Endothelial cell of umbilical vein (primary cell): ENCODE data around the gene BRAT1. TPM values are rescaled to one million over a fixed set of nuclear protein-coding genes. Genes with fewer than 3 reads are reported as not detected.
A peak's percentile ranks its signal among the peaks of the same experiment; 100 is the strongest.

ENCODE experiments used
- Bru-seq: library from RNA; stranded (reverse); fragments of 400-500 nt; gene quantifications from one replicate; lab custom pipeline; 2021; lab: Mats Ljungman, UMichigan
- BruChase-seq, 2 experiments: library from RNA; stranded (reverse); fragments of 400-500 nt; gene quantifications; one replicate each; lab custom pipeline; 2021; lab: Mats Ljungman, UMichigan
- BruUV-seq: library from RNA; stranded (reverse); fragments of 400-500 nt; replicated peaks from 2 replicates; lab custom pipeline; 2021; lab: Mats Ljungman, UMichigan
- CTCF ChIA-PET: fragments of 300-600, 350-600 bp; sonication (Branson Sonifier 250); formaldehyde crosslinking; loops from one replicate; lab custom pipeline; 2021; ENCODE audit warnings: antibody characterized with exemption, inconsistent platforms; lab: Charles Lee
- POLR2A ChIA-PET: fragments of 300-600, 350-600 bp; sonication (Branson Sonifier 250); formaldehyde crosslinking; loops from one replicate; lab custom pipeline; 2021; ENCODE audit warnings: antibody characterized with exemption, inconsistent platforms; lab: Charles Lee
- DNase-seq: peaks from one replicate; pipeline ENCODE4 v3.0.0-alpha.2; 2011; ENCODE audit warnings: low read depth, low spot score
- FAIRE-seq: peaks from 2 replicates; lab custom pipeline; 2011; peaks lifted over from hg19 to GRCh38; lab: Jason Lieb, UNC
- H2AFZ ChIP-seq: 2 replicates; pipeline ENCODE4 v1.6.0; 2012; ENCODE audit warnings: low read depth, low read length, control low read depth, inconsistent platforms
- H3K27ac ChIP-seq: 2 replicates; pipeline ENCODE4 v1.5.1; 2011; ENCODE audit warnings: low read depth, mild to moderate bottlenecking, control low read depth, low read length, moderate library complexity; ENCODE audit not compliant: insufficient read depth
- H3K27me3 ChIP-seq, 2 experiments: 2 replicates each; pipeline versions ENCODE4 v1.6.0 to v1.6.1; 2011; ENCODE audit warnings: low read length in 2 of 2, mixed read lengths in 1 of 2; ENCODE audit not compliant: control insufficient read depth in 2 of 2, insufficient read depth in 2 of 2
- H3K36me3 ChIP-seq, 2 experiments: 2 replicates in 1 of 2; 3 replicates in 1 of 2; pipeline ENCODE4 v1.5.1; 2011; ENCODE audit warnings: low read length in 2 of 2, mild to moderate bottlenecking in 1 of 2, moderate library complexity in 1 of 2; ENCODE audit not compliant: control insufficient read depth in 2 of 2, insufficient read depth in 2 of 2; ENCODE audit errors: extremely low read depth in 1 of 2
- H3K4me1 ChIP-seq: 3 replicates; pipeline ENCODE4 v1.5.1; 2011; ENCODE audit warnings: mild to moderate bottlenecking, low read length; ENCODE audit not compliant: control insufficient read depth, insufficient read depth; ENCODE audit errors: extremely low read depth
- H3K4me2 ChIP-seq: 2 replicates; pipeline ENCODE4 v1.6.1; 2011; ENCODE audit warnings: low read length, control low read depth, mixed read lengths; ENCODE audit not compliant: insufficient read depth
- H3K4me3 ChIP-seq, 3 experiments: fragments of 200-600 bp in 1 of 3; sonication (generic), shearing (Covaris generic) in 1 of 3; replicated peaks in 1 of 3; 2 replicates each; pipeline ENCODE4 v1.5.1; 2011 to 2016; ENCODE audit warnings: control low read depth in 3 of 3, low read length in 3 of 3, mild to moderate bottlenecking in 2 of 3, inconsistent platforms in 1 of 3, low read depth in 1 of 3, moderate library complexity in 1 of 3; ENCODE audit not compliant: insufficient read depth in 1 of 3
- H3K79me2 ChIP-seq: 2 replicates; pipeline ENCODE4 v1.6.0; 2012; ENCODE audit warnings: low read length, inconsistent platforms; ENCODE audit not compliant: control insufficient read depth, insufficient read depth
- H3K9ac ChIP-seq: replicated peaks from 2 replicates; pipeline ENCODE3; 2011; ENCODE audit warnings: low read length, control low read depth; ENCODE audit not compliant: insufficient read depth; ENCODE audit errors: extremely low read depth
- H3K9me1 ChIP-seq: replicated peaks from 3 replicates; pipeline ENCODE4 v1.6.0; 2011; ENCODE audit warnings: mild to moderate bottlenecking, low read length; ENCODE audit not compliant: control insufficient read depth, insufficient read depth; ENCODE audit errors: extremely low read depth
- H3K9me3 ChIP-seq: replicated peaks from 2 replicates; pipeline ENCODE4 v1.5.1; 2012; ENCODE audit warnings: low read length, inconsistent platforms; ENCODE audit not compliant: control insufficient read depth, insufficient read depth
- H4K20me1 ChIP-seq: replicated peaks from 2 replicates; pipeline ENCODE3; 2011; ENCODE audit warnings: mild to moderate bottlenecking, low read length; ENCODE audit not compliant: control insufficient read depth, insufficient read depth; ENCODE audit errors: extremely low read depth
- EZH2 ChIP-seq: IDR thresholded peaks from 2 replicates; pipeline ENCODE4 v1.6.1; 2012; ENCODE audit warnings: borderline replicate concordance, low read depth, mild to moderate bottlenecking, moderate library complexity, low read length, inconsistent platforms; ENCODE audit not compliant: severe bottlenecking
- FOS ChIP-seq: IDR thresholded peaks from 2 replicates; pipeline ENCODE4 v1.6.1; 2011; ENCODE audit warnings: mild to moderate bottlenecking, low read length, moderate library complexity, borderline replicate concordance; ENCODE audit not compliant: insufficient read depth
- JUN ChIP-seq: IDR thresholded peaks from 2 replicates; pipeline ENCODE4 v1.6.1; 2011; ENCODE audit warnings: borderline replicate concordance, low read depth; ENCODE audit not compliant: insufficient read length, insufficient read depth
- MYC ChIP-seq: IDR thresholded peaks from one replicate; pipeline ENCODE4 v1.6.1; 2011; ENCODE audit warnings: mild to moderate bottlenecking, low read depth, low read length
- POLR2A ChIP-seq: IDR thresholded peaks from 2 replicates; pipeline ENCODE4 v1.6.1; 2012; ENCODE audit warnings: low read depth, mild to moderate bottlenecking, control low read depth, low read length
- POLR2AphosphoS5 ChIP-seq: IDR thresholded peaks from 2 replicates; pipeline ENCODE4 v1.6.1; 2012; ENCODE audit warnings: low read depth, mild to moderate bottlenecking, control low read depth, low read length, moderate library complexity; ENCODE audit not compliant: insufficient read depth
- dilution Hi-C: fragments of 300-500 bp; cut with MboI; formaldehyde crosslinking; loops from one replicate; pipeline ENCODE4 v1.15.0; 2019; ENCODE audit warnings: low sequenced_read_pairs; ENCODE audit not compliant: extremely low pct_ligation_motif_present
- intact Hi-C: fragments of 100-400 bp; cut with micrococcal nuclease; formaldehyde crosslinking; loops from one replicate; pipeline ENCODE4 v1.10.0; 2022
- long read RNA-seq: library from polyadenylated mRNA; stranded (forward); transcript quantifications from one replicate; pipeline ENCODE4 v2.0.0, GENCODE V29; 2021
- polyA minus RNA-seq, 3 experiments: library from RNA; depleted of rRNA, polyadenylated mRNA; stranded (reverse); fragments of >200 nt; gene quantifications; 1 replicate in 1 of 3; 2 replicates in 2 of 3; pipeline ENCODE4 v1.2.3, GENCODE V29; 2011
- polyA plus RNA-seq, 4 experiments: library from polyadenylated mRNA; depleted of rRNA in 3 of 4; stranded (reverse) in 3 of 4; unstranded in 1 of 4; fragments of >200 nt; gene quantifications; 2 replicates each; pipeline versions ENCODE4 v1.2.1 to v1.2.3, GENCODE V29; 2011 to 2012; ENCODE audit warnings: missing spikeins in 1 of 4
- total RNA-seq: library from RNA; stranded (reverse); gene quantifications from 2 replicates; pipeline ENCODE4 v1.2.3, GENCODE V29; 2021
- TF ChIP-seq, protein P1 (sequence below), 2 donors: IDR thresholded peaks; 1 replicate in 1 of 2; 2 replicates in 1 of 2; pipeline ENCODE4 v1.5.1; 2011; ENCODE audit warnings: low read length in 2 of 2, mild to moderate bottlenecking in 2 of 2, moderate library complexity in 2 of 2, control low read depth in 1 of 2, inconsistent platforms in 1 of 2, low read depth in 1 of 2; ENCODE audit not compliant: insufficient read depth in 1 of 2; ENCODE audit errors: extremely low read depth in 1 of 2
- TF ChIP-seq, protein P2 (sequence below): IDR thresholded peaks from 2 replicates; pipeline ENCODE4 v1.6.1; 2011; ENCODE audit not compliant: insufficient read depth, insufficient read length

Gene BRAT1
- total RNA-seq (31.6 and 32.2 TPM in 2 replicates), polyA plus RNA-seq (31.1 and 40.3 TPM in 2 replicates), polyA minus RNA-seq (13.8 and 14.1 TPM in 2 replicates), Bru-seq, nascent RNA (percentile 57 among the genes with signal in this experiment), BruChase-seq, experiment 1, labeled RNA remaining after a 6-hour chase (percentile 66 among the genes with signal in this experiment), BruChase-seq, experiment 2, labeled RNA remaining after a 2-hour chase (percentile 57 among the genes with signal in this experiment)
- polyA plus RNA-seq (2011; cell fraction: cytosol; rRNA removed): 17.5 and 24.9 TPM in 2 replicates
- polyA plus RNA-seq (2011; cell fraction: nucleus; rRNA removed): 64.9 and 75.7 TPM in 2 replicates
- polyA plus RNA-seq (2012): 22.1 and 23.0 TPM in 2 replicates
- polyA minus RNA-seq (2011; cell fraction: cytosol; rRNA and poly(A)+ RNA removed): 29.8 TPM
- 10.8 and 13.0 TPM in 2 replicates for polyA minus RNA-seq (2011; cell fraction: nucleus; rRNA and poly(A)+ RNA removed)
- long read RNA-seq, full-length matches to known transcripts: 126 of 269 reads
- long read RNA-seq, partial matches to known transcripts: 63 of 269 reads
- long read RNA-seq, other reads (novel, unspliced or antisense): 80 of 269 reads

DNA sequence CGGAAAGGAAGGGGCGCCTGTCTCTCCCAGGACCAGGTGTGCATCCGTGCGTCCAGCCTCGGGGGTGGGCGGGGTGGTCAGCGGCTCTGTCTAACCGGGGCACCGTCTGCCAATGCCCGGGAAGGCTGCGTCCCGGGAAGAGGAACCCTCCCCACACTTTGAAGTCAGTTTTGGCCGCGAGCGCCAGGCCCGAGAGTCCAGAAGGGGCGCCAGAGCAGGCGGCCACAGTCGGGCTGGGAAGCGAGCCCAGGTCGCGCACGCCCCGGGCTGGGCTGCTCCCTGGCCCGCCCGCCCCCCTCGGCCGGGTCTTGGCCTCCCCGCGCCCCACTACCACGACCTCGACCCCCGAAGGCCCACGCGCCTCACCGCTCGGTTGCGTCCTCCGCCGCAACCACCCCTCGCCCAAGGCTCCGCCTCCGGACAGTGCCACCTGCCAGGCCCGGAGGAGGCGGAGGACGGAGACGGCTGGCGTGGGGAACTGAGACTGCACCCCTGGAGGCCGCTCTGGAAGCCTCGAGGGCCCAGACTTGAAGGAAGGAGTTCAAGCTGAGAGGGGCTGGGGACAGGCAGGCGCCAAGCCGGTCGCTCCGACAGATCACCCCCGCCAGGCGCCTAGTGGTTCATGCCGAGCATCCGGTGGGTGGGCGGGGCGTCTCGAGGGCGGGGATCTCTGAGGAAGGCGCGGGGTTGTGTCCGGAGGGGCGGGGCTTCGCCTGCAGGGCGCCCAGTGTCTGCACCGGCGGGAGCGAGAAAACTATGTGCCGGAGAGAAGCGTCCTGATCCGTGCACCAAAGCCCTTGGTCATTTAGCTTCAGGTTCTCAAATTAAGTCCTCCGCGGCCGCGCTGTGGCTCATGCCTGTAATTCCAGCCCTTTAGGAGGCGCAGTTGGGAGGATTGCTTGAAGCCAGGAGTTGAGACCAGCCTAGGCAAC, at the start of gene BRAT1:
TSS of gene BRAT1 (minus strand) at position 404 of the 932 bp plus-strand sequence. CDS start 1,093 bp downstream, outside the sequence.
- peak within 1 kb of the TSS; percentile 94 for H3K27ac ChIP-seq
- no peaks in the 10 kb centered on the region for H4K20me1 ChIP-seq
- TF ChIP-seq, protein P1, sequence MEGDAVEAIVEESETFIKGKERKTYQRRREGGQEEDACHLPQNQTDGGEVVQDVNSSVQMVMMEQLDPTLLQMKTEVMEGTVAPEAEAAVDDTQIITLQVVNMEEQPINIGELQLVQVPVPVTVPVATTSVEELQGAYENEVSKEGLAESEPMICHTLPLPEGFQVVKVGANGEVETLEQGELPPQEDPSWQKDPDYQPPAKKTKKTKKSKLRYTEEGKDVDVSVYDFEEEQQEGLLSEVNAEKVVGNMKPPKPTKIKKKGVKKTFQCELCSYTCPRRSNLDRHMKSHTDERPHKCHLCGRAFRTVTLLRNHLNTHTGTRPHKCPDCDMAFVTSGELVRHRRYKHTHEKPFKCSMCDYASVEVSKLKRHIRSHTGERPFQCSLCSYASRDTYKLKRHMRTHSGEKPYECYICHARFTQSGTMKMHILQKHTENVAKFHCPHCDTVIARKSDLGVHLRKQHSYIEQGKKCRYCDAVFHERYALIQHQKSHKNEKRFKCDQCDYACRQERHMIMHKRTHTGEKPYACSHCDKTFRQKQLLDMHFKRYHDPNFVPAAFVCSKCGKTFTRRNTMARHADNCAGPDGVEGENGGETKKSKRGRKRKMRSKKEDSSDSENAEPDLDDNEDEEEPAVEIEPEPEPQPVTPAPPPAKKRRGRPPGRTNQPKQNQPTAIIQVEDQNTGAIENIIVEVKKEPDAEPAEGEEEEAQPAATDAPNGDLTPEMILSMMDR (IDR thresholded peaks at IDR 0.05; ENCODE audit: extremely low read depth in 1 of 2, insufficient read depth in 1 of 2, low read depth in 1 of 2, low read length in 2 of 2): peak; percentile 20 to 69
- TF ChIP-seq JUN (no peak), EZH2 (no peak), FOS (no peak), POLR2AphosphoS5 (peak; percentile 45), POLR2A (peak; percentile 55), MYC (no peak)
- TF ChIP-seq, protein P2, sequence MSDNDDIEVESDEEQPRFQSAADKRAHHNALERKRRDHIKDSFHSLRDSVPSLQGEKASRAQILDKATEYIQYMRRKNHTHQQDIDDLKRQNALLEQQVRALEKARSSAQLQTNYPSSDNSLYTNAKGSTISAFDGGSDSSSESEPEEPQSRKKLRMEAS: no peak
- peak; percentile 93 for DNase-seq
- H3K27me3 ChIP-seq: no peaks in the 10 kb centered on the region
- peak within 1 kb of the TSS; percentile 92 for H3K9ac ChIP-seq
- dilution Hi-C loops: no loop called here
- POLR2A ChIA-PET: interaction anchor here (0.7 kb wide), 1 partner anchor 10 kb away, joined by 6 read pairs; no protein-coding TSS in a partner anchor
- H3K4me2 ChIP-seq: peak within 1 kb of the TSS; percentile 64
- H3K36me3 ChIP-seq: no peaks in the 10 kb centered on the region
- peaks cover 18% of the 10 kb centered on the region for H3K79me2 ChIP-seq
- H2AFZ ChIP-seq: peak within 1 kb of the TSS; percentile 89
- CTCF ChIA-PET: interaction anchor here (0.7 to 1.0 kb wide), 5 partner anchors 9 to 104 kb away, joined by 3 to 4 read pairs (median 3); no protein-coding TSS in a partner anchor
- no peaks in the 10 kb centered on the region for H3K9me1 ChIP-seq
- H3K4me1 ChIP-seq: peaks cover 9% of the 10 kb centered on the region
- no peaks in the 10 kb centered on the region for H3K9me3 ChIP-seq
- no TSS peak for BruUV-seq
- peak within 1 kb of the TSS; percentile 31 to 81 (median 46) for H3K4me3 ChIP-seq
- FAIRE-seq: peak; percentile 88
- intact Hi-C loops: loop anchor here (1.0 to 5.0 kb wide), 6 partner anchors 27 to 107 kb away; no protein-coding TSS in a partner anchor
